Suppressor macrophage (primary cell): ENCODE measurements around the gene GTPBP6.
"Not testable (repeated sequence)": the region's sequence is repeated elsewhere in the genome, so short reads cannot be mapped to it uniquely, and the experiment has no call there.

ENCODE experiments used
- DNase-seq, 4 experiments: peaks; one replicate each; pipeline ENCODE4 v3.0.0-alpha.2; 2020 to 2022

The GTPBP6 gene

DNA sequence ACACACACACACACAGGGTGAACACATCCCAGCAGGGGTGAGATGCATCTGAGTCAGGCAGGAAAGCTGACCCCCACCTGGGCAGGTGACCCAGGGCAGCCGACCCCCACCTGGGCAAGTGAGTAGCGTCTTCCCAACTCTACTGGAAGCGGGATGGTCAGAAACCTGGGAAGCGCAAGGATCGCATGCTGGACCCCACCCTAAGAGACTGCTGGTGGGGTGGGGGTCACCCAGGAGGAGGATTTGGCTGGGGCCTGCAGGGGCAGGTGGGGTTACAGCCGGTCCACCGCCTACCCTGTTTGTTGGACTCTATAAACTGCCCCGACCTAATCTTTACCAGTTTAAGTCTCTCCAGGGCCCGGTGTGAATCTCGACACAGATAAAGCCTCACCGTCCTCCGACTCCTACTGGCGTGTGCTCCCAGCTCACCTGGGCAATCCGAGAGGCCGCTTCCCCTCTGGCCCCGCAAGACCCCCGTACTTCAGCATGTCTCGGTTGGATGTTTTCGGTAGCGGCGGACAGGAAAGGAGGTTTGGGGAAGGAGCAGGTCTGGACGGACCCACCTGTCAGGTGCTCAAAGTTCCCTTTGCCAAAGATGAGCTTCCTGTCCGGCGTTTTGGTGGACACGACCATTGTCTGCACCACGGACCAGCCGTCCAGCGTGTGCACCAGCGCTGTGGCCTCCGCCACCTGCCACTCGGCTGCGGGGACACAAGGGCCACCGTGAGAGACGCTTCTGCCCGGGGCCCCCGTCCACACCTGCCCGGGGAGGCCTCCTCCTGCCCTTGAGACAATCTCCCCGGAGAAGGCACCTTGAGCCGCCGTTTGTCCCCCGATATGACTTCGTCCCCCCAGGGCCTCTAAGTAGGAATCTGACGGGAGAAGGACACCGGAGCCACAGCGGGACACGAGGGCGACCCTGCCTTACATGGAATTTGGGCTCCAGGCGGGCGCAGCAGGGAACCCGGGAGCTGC lies 2.0 kb downstream of the GTPBP6 start:
- DNase-seq, result no peak

DNA sequence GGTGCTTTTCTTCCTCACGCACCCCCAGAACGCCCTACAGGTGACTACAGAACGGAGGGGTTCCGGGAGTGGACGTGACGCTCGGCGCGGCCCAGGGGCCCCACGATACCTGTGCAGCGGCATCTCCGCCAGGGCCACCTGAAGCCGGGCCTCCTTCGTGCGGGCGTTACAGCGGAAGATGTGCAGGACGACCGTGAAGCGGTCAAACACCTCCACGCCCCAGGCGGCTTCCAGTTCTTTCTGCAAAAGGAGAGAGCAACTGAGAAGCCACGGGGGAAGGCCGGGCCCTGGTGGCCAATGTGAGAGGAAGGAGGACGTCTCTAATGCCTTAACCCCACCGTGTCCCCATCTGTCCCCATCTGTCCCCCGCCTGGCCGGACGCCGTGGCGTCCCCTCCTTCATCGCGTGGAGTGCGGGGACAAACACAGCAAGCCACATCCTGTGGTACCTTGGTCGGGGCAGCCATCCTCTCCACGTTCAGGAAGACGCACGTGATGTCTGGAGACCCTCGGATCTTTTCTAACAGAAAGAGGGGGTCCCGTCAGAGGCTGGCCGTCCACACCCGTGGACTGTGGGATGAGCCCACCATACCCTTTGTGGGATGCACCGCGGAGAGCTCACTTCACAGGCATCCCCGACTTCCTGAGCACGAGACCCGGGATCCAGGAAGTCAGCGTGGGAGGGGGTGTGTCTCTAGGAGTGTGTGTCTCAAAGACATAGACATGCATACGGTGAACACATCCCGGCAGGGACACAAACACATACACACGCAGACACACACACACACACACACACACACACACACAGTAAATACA lies 3.6 kb downstream of the GTPBP6 start:
- peak in 1 of 4 experiments; percentile 11 for DNase-seq

GRCh38 chrX:314049-314448 lies 4.5 kb downstream of the GTPBP6 start:
- DNase-seq, result no peak

- DNase-seq, result no peak
Measured at GRCh38 chrX:313546-313945, 5.0 kb downstream of the GTPBP6 start.

- DNase-seq, result no peak
Measured at GRCh38 chrX:312621-313331, 5.8 kb downstream of the GTPBP6 start.

DNA sequence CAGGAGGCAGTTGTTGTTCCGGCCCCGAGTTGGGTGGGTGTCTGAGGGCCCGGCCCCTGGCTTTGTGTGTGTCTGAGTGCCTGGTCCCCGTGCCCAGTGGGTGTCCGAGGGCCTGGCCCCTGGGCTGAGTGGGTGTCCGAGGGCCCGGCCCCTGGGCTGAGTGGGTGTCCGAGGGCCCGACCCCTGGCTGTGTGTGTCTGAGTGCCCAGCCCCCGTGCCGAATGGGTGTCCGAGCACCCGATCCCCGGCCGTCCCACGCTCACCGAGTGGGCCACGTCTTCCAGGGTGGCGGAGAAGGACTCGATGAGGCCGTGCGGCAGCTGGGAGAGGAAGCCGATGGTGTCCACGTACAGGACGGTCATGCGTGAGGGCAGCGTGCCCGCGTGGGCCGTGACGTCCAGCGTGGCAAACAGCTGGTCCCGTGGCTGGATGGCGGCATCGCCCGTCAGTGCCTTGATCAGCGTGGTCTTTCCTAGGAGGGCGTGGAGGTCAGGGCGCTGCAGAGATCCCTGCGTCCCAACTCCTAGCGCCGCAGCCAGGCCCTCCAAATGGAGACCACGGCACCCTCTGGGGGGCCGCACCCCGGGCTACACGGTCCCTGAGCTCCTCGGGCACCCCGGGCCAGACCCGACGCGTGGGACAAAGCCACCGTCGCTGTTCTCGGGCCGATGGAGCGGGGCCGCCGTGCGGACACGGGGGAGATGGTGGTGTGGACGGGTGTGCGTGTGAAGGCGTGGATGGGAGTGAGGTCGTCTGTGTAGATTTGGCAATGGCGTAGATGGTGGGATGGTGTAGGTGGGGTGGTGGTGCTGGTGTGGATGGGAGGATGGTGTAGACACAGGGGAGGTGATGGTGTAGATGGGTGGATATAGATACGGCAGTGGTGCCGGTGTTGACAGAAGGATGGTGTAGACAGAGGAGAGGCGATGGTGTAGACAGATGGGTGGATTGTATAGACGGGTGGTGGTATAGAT lies 7.2 kb downstream of the GTPBP6 start:
- DNase-seq, result no peak

DNA sequence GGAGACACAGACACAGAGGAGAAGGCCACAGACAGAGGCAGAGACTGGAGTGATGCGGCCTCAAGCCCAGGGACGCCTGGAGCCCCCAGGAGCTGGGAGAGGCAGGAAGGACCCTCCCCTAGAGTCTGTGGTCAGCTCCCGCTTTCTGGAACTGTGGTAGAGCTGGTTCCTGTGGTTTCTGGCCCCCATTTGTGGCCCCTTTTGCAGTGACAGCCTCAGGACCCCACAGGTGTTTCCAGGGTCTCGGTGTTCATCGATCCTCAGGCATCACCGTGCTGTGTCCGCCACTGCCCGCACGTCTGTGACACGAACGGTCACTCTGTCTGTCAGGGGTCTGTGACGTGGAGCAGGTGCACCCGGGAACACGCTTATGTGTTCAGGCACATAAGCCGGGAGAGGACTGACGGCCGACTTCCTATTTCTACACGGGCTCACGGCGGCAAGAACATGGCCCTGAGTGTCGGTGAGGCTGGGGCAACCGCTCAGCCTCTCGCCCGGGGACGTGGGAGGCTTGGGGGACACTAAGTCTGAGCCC lies 7.9 kb downstream of the GTPBP6 start:
- DNase-seq, result no peak

DNA sequence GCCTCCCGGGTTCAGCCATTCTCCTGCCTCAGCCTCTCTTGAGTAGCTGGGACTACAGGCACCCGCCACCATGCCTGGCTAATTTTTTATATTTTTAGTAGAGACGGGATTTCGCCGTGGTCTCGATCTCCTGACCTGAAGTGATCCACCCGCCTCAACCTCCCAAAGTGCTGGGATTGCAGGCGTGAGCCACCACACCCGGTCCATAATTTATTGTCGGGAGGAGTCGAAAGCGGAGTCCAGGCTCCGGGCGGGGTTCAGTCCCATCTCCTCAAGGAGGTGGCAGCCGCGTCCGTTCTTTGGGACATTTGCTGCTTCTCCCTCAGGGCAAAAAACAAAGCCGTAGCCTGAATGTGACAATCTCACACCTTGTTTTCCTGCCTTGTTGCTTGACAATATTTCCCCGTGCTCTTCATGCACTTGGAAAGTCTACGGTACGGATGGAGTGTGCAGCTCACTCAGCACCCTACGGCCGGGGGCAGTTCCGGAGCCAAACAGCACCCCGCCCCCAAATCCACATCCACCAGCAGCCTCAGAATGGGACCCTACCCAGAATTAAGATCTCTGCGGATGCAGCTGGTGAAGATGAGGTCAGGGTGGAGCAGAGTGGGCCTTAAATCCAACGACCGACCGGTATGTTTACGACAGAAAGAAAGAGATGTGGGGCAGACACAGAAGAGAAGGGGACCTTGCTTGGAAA lies 9.6 kb downstream of the GTPBP6 start:
- DNase-seq, result no peak

DNA sequence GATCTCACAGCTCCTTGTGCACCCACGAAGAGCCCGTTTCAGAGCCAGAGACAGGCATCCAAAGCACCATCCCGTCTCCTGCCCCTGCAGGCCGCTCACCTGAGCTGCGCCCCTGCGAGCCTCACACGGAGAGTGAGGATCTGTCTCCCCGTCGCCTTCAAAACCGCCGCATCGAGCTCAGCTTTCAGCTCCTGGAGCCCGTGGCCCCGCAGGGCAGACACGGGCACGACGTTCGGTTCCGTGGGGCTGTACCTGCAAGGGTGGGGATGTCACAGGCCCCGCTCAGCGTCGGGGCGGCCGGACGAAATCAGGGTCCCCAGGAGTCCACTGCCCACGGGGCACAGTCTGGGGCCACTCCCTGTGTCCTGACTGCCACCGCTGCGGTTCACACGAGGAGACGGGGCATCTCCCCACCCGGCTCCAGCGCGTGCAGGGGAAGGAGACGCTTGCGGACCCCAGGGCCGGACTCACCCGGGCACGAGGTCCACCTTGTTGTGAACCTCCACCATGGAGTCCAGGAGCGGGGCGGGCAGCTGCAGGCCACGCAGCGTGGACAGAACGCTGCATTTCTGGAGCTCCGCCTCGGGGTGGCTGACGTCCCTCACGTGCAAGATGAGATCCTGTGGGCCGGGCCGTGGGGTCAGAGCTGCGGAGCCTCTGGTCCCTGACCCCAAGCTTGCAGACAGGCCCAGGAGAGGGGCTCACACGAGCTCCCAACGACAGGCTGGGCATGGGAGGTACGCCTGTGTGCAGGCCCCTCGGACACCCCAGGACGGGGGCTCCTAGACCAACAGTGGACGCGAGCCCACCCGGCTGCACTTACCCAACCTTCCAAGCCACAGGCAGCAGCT lies 11.1 kb downstream of the GTPBP6 start:
- DNase-seq, result no peak

DNA sequence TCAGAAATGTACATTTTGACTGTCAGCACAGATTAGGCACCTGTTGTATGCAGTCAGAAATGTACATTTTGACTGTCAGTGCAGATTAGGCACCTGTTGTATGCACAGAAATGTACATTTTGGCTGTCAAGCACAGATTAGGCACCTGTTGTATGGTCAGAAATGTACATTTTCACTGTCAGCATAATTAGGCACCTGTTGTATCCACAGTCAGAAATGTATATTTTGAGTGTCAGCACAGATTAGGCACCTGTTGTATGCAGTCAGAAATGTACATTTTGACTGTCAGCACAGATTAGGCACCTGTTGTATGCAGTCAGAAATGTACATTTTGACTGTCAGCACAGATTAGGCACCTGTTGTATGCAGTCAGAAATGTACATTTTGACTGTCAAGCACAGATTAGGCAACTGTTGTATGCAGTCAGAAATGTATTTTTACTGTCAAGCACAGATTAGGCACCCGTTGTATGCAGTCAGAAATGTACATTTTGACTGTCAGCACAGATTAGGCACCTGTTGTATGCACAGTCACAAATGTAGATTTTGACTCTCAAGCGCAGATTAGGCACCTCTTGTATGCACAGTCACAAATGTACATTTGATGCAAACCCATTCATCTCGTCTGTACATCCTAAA lies 11.9 kb downstream of the GTPBP6 start:
- not testable (repeated sequence) for DNase-seq

DNA sequence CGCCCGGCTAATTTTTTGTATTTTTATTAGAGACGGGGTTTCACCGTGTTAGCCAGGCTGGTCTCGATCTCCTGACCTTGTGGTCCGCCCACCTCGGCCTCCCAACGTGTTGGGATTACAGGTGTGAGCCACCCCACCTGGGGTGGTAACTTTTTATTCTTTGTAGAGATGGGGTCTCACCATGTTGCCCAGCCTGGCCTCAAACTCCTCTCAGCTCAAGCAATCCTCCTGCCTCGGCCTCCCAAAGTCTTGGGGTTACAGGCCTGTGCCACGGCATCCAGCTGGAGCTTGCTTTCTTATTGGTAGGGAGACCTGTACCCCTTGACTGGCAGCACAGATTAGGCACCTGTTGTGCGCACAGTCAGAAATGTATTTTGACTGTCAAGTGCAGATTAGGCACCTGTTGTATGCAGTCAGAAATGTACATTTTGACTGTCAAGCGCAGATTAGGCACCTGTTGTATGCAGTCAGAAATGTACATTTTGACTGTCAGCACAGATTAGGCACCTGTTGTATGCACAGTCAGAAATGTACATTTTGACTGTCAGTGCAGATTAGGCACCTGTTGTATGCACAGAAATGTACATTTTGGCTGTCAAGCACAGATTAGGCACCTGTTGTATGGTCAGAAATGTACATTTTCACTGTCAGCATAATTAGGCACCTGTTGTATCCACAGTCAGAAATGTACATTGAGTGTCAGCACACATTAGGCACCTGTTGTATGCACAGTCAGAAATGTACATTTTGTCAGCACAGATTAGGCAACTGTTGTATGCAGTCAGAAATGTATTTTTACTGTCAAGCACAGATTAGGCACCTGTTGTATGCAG lies 12.6 kb downstream of the GTPBP6 start:
- not testable (repeated sequence) for DNase-seq

DNA sequence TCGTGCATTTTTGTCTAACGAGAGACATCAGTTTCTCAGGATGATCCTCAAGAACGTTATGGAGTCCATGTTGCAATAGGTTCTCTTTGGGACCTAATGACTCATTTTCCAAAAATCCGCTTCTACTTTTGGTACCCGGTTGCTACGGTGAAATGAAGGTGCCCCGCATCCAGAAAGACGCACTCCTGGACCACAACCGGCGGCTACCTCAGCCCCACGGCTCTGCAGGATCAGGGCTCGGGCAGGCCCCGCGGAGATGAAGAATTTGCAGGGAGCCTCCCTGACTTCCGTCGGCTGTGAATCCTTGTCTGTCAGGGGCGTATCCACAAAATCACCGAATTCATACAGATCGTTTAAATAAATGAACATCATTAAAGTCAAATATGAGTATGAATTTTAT lies 15.6 kb downstream of the GTPBP6 start:
- no peak for DNase-seq

GRCh38 chrX:300334-300733 lies 18.3 kb downstream of the GTPBP6 start:
- no peak for DNase-seq

DNA sequence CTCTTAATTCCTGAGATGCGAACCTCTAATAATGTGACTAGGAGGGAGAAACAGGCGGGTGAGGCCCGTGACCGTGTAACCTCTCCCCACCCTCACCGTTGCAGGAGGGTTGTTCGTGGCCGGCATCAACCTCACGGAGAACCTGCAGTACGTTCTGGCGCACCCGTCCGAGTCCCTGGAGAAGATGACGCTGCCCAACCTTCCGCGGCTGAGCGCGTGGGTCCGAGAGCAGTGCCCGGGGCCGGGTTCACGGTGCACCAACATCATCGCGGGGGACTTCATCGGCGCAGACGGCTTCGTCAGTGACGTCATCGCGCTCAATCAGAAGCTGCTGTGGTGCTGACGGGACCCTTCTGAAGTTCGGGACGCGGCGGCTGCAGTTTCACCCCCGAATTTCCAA lies 19.6 kb downstream of the GTPBP6 start:
- no peak for DNase-seq

DNA sequence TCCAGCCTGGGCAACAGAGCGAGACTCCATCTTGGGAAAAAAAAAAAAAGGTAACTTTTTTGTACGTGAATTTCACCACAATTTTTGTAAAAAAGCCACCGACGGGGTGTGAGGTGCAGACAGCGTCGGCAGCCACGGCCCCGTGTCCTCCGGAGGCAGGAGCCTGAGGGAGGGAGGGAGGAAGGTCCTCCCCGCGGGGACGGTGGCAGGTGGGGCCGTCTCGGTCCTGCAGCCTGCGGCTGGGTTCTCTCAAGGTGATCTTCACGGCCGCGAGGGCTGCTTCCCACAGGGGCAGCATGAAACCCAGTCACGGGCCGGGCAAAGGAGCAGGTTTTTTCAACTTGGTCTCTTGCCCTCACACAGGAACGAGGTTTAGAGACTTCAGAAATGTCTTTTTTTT lies 23.5 kb downstream of the GTPBP6 start:
- no peak for DNase-seq

DNA sequence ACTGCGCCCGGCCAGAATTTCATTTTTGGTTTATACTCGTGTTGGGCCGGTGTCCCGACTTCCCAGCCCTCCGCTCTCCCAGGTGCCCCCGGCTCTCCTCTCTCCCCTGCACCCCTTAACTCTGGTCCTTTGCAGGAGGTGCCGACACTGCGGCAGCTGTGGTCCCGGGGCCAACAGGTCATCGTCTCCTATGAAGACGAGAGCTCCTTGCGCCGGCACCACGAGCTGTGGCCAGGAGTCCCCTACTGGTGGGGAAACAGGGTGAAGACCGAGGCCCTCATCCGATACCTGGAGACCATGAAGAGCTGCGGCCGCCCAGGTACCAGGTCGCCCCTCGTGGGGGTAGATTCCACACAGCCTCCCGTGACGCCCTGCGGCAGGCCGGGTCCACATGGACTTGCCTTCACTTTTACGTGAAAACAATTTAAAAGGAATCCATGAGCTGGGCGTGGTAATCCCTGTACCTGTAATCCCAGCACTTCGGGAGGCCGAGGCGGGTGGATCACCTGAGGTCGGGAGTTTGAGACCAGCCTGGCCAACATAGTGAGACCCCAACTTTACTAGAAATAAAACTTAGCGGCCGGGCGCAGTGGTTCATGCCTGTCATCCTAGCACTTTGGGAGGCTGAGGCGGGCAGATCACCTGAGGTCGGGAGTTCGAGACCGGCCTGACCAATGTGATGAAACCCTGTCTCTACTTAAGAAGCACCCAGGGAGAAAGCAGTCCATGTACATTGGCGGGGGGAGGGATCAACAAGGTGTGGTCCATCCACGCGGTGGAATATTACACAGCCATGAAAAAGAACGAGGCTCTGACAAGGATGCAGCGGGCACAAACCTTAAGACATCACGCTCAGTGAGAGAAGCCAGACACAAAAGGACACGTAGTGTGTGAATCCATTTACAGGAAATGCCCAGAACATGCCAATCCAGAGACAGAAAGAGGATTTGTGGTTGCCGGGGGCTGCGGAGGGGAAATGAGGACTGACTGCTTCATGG lies 25.4 kb downstream of the GTPBP6 start:
- DNase-seq, result no peak

GRCh38 chrX:291411-291901 lies 27.1 kb downstream of the GTPBP6 start:
- DNase-seq, result no peak
